Hindlimb muscle (tissue), 1 donor: ENCODE measurements around the gene ABCD4. TPM values are rescaled to one million over a fixed set of nuclear protein-coding genes. Genes with fewer than 3 reads are reported as not detected.

ENCODE experiments used
- polyA plus RNA-seq: library from polyadenylated mRNA; unstranded; fragments of 120-200 nt; gene quantifications from one replicate; pipeline ENCODE4 v1.2.1, GENCODE V29; 2013; ENCODE audit not compliant: insufficient read length

The ABCD4 gene
- polyA plus RNA-seq, 1 donor: 65.0 TPM

Other genes starting within 250 kb of the ABCD4 start
- 16.0 TPM for gene ALDH6A1, start 218.5 kb downstream of the ABCD4 start, polyA plus RNA-seq
- gene LIN52, start 218.0 kb downstream of the ABCD4 start, polyA plus RNA-seq: 11.2 TPM
- gene VSX2, start 63.5 kb downstream of the ABCD4 start, polyA plus RNA-seq: not detected
- not detected for gene VRTN, start 45.5 kb upstream of the ABCD4 start, polyA plus RNA-seq
- gene SYNDIG1L, start 123.3 kb upstream of the ABCD4 start, polyA plus RNA-seq: not detected
- 82.5 TPM for gene NPC2, start 190.4 kb upstream of the ABCD4 start, polyA plus RNA-seq
- 22.7 TPM for gene ISCA2, start 190.8 kb upstream of the ABCD4 start, polyA plus RNA-seq